CD4-positive, CD25-positive, alpha-beta regulatory T cell (primary cell): ENCODE results near the gene FYB2. TPM values are rescaled to one million over a fixed set of nuclear protein-coding genes. Genes with fewer than 3 reads are reported as not detected.

ENCODE experiments used
- ATAC-seq, 2 donors: fragments of 150-1000 bp; cut with Tn5 transposase; one replicate each; pipeline ENCODE4 v1.10.0; 2021; ENCODE audit warnings: low read depth in 2 of 2, moderate number of reproducible peaks in 2 of 2, moderate library complexity in 1 of 2
- DNase-seq, 3 donors: peaks; one replicate each; pipeline versions ENCODE4 v3.0.0 to v3.0.0-alpha.2; 2012 to 2022; ENCODE audit warnings: mixed read lengths in 1 of 3
- H3K27ac ChIP-seq: one replicate; pipeline ENCODE4 v1.7.0; 2013; ENCODE audit warnings: mild to moderate bottlenecking, low read length; ENCODE audit not compliant: insufficient read depth, poor library complexity, severe bottlenecking
- H3K27me3 ChIP-seq: one replicate; pipeline ENCODE4 v1.7.0; 2013; ENCODE audit warnings: low read length; ENCODE audit not compliant: control insufficient read depth, insufficient read depth
- H3K36me3 ChIP-seq: one replicate; pipeline ENCODE4 v1.7.0; 2013; ENCODE audit warnings: mild to moderate bottlenecking, low read length, moderate library complexity; ENCODE audit not compliant: control insufficient read depth, insufficient read depth
- H3K4me1 ChIP-seq: 2 replicates; pipeline ENCODE4 v1.7.0; 2013; ENCODE audit warnings: mild to moderate bottlenecking, low read length; ENCODE audit not compliant: insufficient read depth, control insufficient read depth, poor library complexity, severe bottlenecking
- H3K4me3 ChIP-seq: one replicate; pipeline ENCODE4 v1.7.0; 2013; ENCODE audit warnings: low read depth, mild to moderate bottlenecking, low read length, moderate library complexity
- H3K9me3 ChIP-seq, 2 experiments: 1 replicate in 1 of 2; 2 replicates in 1 of 2; pipeline ENCODE4 v1.7.0; 2013; ENCODE audit warnings: low read length in 2 of 2, mild to moderate bottlenecking in 1 of 2, moderate library complexity in 1 of 2; ENCODE audit not compliant: control insufficient read depth in 2 of 2
- H3K27ac Mint-ChIP-seq, 3 donors: one replicate each; pipeline ENCODE4 v1.8.0; 2020 to 2022; ENCODE audit warnings: mild to moderate bottlenecking in 3 of 3, mixed read lengths in 3 of 3, moderate library complexity in 2 of 3
- H3K27me3 Mint-ChIP-seq: one replicate; pipeline ENCODE4 v1.8.0; 2022; ENCODE audit warnings: mild to moderate bottlenecking, mixed read lengths
- H3K36me3 Mint-ChIP-seq: one replicate; pipeline ENCODE4 v1.8.0; 2020; ENCODE audit warnings: mixed read lengths
- H3K4me1 Mint-ChIP-seq, 4 donors: one replicate each; pipeline ENCODE4 v1.8.0; 2020 to 2022; ENCODE audit warnings: mixed read lengths in 4 of 4, mild to moderate bottlenecking in 1 of 4
- H3K4me3 Mint-ChIP-seq, 4 donors: one replicate each; pipeline ENCODE4 v1.8.0; 2020 to 2022; ENCODE audit warnings: mild to moderate bottlenecking in 4 of 4, mixed read lengths in 4 of 4, moderate library complexity in 3 of 4
- H3K9me3 Mint-ChIP-seq, 7 donors: one replicate each; pipeline ENCODE4 v1.8.0; 2020 to 2022; ENCODE audit warnings: mixed read lengths in 7 of 7, mild to moderate bottlenecking in 3 of 7, moderate library complexity in 2 of 7
- polyA plus RNA-seq, 4 donors: library from polyadenylated mRNA; unstranded; fragments of 300-500 nt; fragmentation: Illumina TruSeq; gene quantifications; one replicate each; pipeline ENCODE4 v1.2.3, GENCODE V29; 2021
- total RNA-seq: library from RNA; stranded (reverse); gene quantifications from one replicate; pipeline ENCODE4 v1.2.3, GENCODE V29; 2022

Gene FYB2
- total and polyA plus RNA-seq, 5 donors from 2014 or later, result not detected

- H3K9me3 ChIP-seq, result no peaks in the 10 kb centered on the region
- H3K4me1 ChIP-seq, result no peaks in the 10 kb centered on the region
- no peak overlapping the region for H3K4me3 ChIP-seq
- Mint-ChIP-seq H3K36me3 (no peaks in the 10 kb centered on the region), H3K27ac (no peak overlapping the region), H3K9me3 (no peaks in the 10 kb centered on the region), H3K4me3 (no peak overlapping the region), H3K4me1 (no peaks in the 10 kb centered on the region), H3K27me3 (peaks cover 4% of the 10 kb centered on the region)
- peak; percentile 5 to 59 (median 9) for DNase-seq
- no peaks in the 10 kb centered on the region for H3K27me3 ChIP-seq
- no peak overlapping the region for H3K27ac ChIP-seq
- no peak for ATAC-seq
- no peaks in the 10 kb centered on the region for H3K36me3 ChIP-seq
These were observed 1.7 kb upstream of the FYB2 start for GRCh38 chr1:56820755-56821461.

- no peak overlapping the region for H3K27ac ChIP-seq
- H3K9me3 ChIP-seq, result no peaks in the 10 kb centered on the region
- no peaks in the 10 kb centered on the region for H3K27me3 ChIP-seq
- Mint-ChIP-seq H3K4me1 (no peaks in the 10 kb centered on the region), H3K27ac (no peak overlapping the region), H3K9me3 (peaks cover 0 to 2% (median 0%) of the 10 kb centered on the region in 7 donors), H3K4me3 (no peak overlapping the region), H3K27me3 (peaks cover 4% of the 10 kb centered on the region), H3K36me3 (no peaks in the 10 kb centered on the region)
- H3K4me3 ChIP-seq, result no peak overlapping the region
- ATAC-seq (no peak), DNase-seq (no peak)
- H3K36me3 ChIP-seq, result no peaks in the 10 kb centered on the region
- no peaks in the 10 kb centered on the region for H3K4me1 ChIP-seq
These were observed 1.3 kb downstream of the FYB2 start for GRCh38 chr1:56817716-56818463.

GRCh38 chr1:56816909-56817308 is 2.3 kb downstream of the FYB2 start:
- Histone ChIP-seq H3K36me3 (no peaks in the 10 kb centered on the region), H3K4me1 (no peaks in the 10 kb centered on the region), H3K27ac (no peak overlapping the region), H3K27me3 (no peaks in the 10 kb centered on the region), H3K9me3 (no peaks in the 10 kb centered on the region), H3K4me3 (no peak overlapping the region)
- Mint-ChIP-seq H3K4me3 (no peak overlapping the region), H3K4me1 (no peaks in the 10 kb centered on the region), H3K27ac (no peak overlapping the region), H3K27me3 (peaks cover 4% of the 10 kb centered on the region), H3K9me3 (peaks cover 0 to 2% (median 0%) of the 10 kb centered on the region in 7 donors), H3K36me3 (no peaks in the 10 kb centered on the region)
- ATAC-seq (no peak), DNase-seq (peak in 1 of 3 donors; percentile 4)

GRCh38 chr1:56816264-56816663 is 2.9 kb downstream of the FYB2 start:
- Mint-ChIP-seq H3K4me3 (no peak overlapping the region), H3K27me3 (peaks cover 4% of the 10 kb centered on the region), H3K36me3 (no peaks in the 10 kb centered on the region), H3K4me1 (no peaks in the 10 kb centered on the region), H3K9me3 (peaks cover 0 to 2% (median 0%) of the 10 kb centered on the region in 7 donors), H3K27ac (no peak overlapping the region)
- ATAC-seq (no peak), DNase-seq (no peak)
- Histone ChIP-seq H3K9me3 (no peaks in the 10 kb centered on the region), H3K4me3 (no peak overlapping the region), H3K4me1 (no peaks in the 10 kb centered on the region), H3K27me3 (no peaks in the 10 kb centered on the region), H3K27ac (no peak overlapping the region), H3K36me3 (no peaks in the 10 kb centered on the region)

GRCh38 chr1:56814205-56814604 is 5.0 kb downstream of the FYB2 start:
- Histone ChIP-seq H3K27ac (no peak overlapping the region), H3K4me3 (no peak overlapping the region), H3K4me1 (no peaks in the 10 kb centered on the region), H3K36me3 (no peaks in the 10 kb centered on the region), H3K27me3 (no peaks in the 10 kb centered on the region), H3K9me3 (no peaks in the 10 kb centered on the region)
- ATAC-seq (no peak), DNase-seq (no peak)
- no peaks in the 10 kb centered on the region for H3K27me3 Mint-ChIP-seq
- no peaks in the 10 kb centered on the region for H3K4me1 Mint-ChIP-seq
- no peaks in the 10 kb centered on the region for H3K36me3 Mint-ChIP-seq
- H3K9me3 Mint-ChIP-seq, result peaks cover 0 to 2% (median 1%) of the 10 kb centered on the region in 7 donors
- no peak overlapping the region for H3K4me3 Mint-ChIP-seq
- H3K27ac Mint-ChIP-seq, result no peak overlapping the region

- H3K36me3 Mint-ChIP-seq, result no peaks in the 10 kb centered on the region
- DNase-seq (no peak), ATAC-seq (no peak)
- Histone ChIP-seq H3K27ac (no peak overlapping the region), H3K9me3 (no peaks in the 10 kb centered on the region), H3K4me1 (no peaks in the 10 kb centered on the region), H3K36me3 (no peaks in the 10 kb centered on the region), H3K27me3 (no peaks in the 10 kb centered on the region), H3K4me3 (no peak overlapping the region)
- no peaks in the 10 kb centered on the region for H3K4me1 Mint-ChIP-seq
- no peak overlapping the region for H3K27ac Mint-ChIP-seq
- no peaks in the 10 kb centered on the region for H3K27me3 Mint-ChIP-seq
- no peak overlapping the region for H3K4me3 Mint-ChIP-seq
- peaks cover 0 to 2% (median 1%) of the 10 kb centered on the region in 7 donors for H3K9me3 Mint-ChIP-seq
These were observed 7.9 kb downstream of the FYB2 start for GRCh38 chr1:56811331-56811730.

- ATAC-seq (no peak), DNase-seq (no peak)
- no peak overlapping the region for H3K27ac ChIP-seq
- Mint-ChIP-seq H3K27me3 (no peaks in the 10 kb centered on the region), H3K9me3 (peaks cover 0 to 1% (median 0%) of the 10 kb centered on the region in 7 donors), H3K27ac (no peak overlapping the region), H3K4me3 (no peak overlapping the region), H3K4me1 (no peaks in the 10 kb centered on the region), H3K36me3 (no peaks in the 10 kb centered on the region)
- H3K9me3 ChIP-seq, result no peaks in the 10 kb centered on the region
- no peaks in the 10 kb centered on the region for H3K27me3 ChIP-seq
- H3K4me3 ChIP-seq, result no peak overlapping the region
- no peaks in the 10 kb centered on the region for H3K36me3 ChIP-seq
- H3K4me1 ChIP-seq, result no peaks in the 10 kb centered on the region
These were observed 10.8 kb downstream of the FYB2 start for GRCh38 chr1:56808410-56808809.

- no peak overlapping the region for H3K27ac ChIP-seq
- Mint-ChIP-seq H3K4me3 (no peak overlapping the region), H3K9me3 (peaks cover 0 to 2% (median 0%) of the 10 kb centered on the region in 7 donors), H3K36me3 (no peaks in the 10 kb centered on the region), H3K27ac (no peak overlapping the region), H3K4me1 (no peaks in the 10 kb centered on the region), H3K27me3 (no peaks in the 10 kb centered on the region)
- H3K4me3 ChIP-seq, result no peak overlapping the region
- DNase-seq (no peak), ATAC-seq (no peak)
- no peaks in the 10 kb centered on the region for H3K9me3 ChIP-seq
- H3K4me1 ChIP-seq, result no peaks in the 10 kb centered on the region
- H3K36me3 ChIP-seq, result no peaks in the 10 kb centered on the region
- H3K27me3 ChIP-seq, result no peaks in the 10 kb centered on the region
These were observed 12.4 kb downstream of the FYB2 start for GRCh38 chr1:56806804-56807203.
